Measurements from ENCODE around the gene EXTL1.

- TF ChIP-seq CTCF (IDR thresholded peaks at IDR 0.05; ENCODE audit: low read length) (no peak), EZH2 (IDR thresholded peaks at IDR 0.05; ENCODE audit: borderline replicate concordance, low read length) (no peak)
Measured at GRCh38 chr1:26022404-26022779, 817 bp downstream of the EXTL1 start.
